ENCODE data around the gene TSHZ1. TPM values are rescaled to one million over a fixed set of nuclear protein-coding genes. Genes with fewer than 3 reads are reported as not detected.

Gene TSHZ1
- total RNA-seq, 2 experiments from 2014 or later = 12.7 to 13.9 TPM

GRCh38 chr18:75277610-75277928, 67.0 kb downstream of the TSHZ1 start:
- no peak for DNase-seq
- Mint-ChIP-seq H3K27me3 (no peaks in the 10 kb centered on the region), H3K36me3 (no peaks in the 10 kb centered on the region), H3K9me3 (no peaks in the 10 kb centered on the region), H3K4me1 (ENCODE audit: low read depth) (peaks cover 36% of the 10 kb centered on the region), H3K4me3 (no peak overlapping the region), H3K27ac (no peak overlapping the region)
- ChIA-PET POLR2A (no interaction called here), CTCF (no interaction called here)
- intact Hi-C loops (cut with micrococcal nuclease) = no loop called here

GRCh38 chr18:75279381-75279780, 68.8 kb downstream of the TSHZ1 start:
- intact Hi-C loops (cut with micrococcal nuclease) = no loop called here
- Mint-ChIP-seq H3K4me3 (no peak overlapping the region), H3K36me3 (peaks cover under 1% of the 10 kb centered on the region), H3K9me3 (no peaks in the 10 kb centered on the region), H3K4me1 (ENCODE audit: low read depth) (peaks cover 29% of the 10 kb centered on the region), H3K27me3 (no peaks in the 10 kb centered on the region), H3K27ac (no peak overlapping the region)
- DNase-seq = no peak
- ChIA-PET POLR2A (no interaction called here), CTCF (no interaction called here)

GRCh38 chr18:75280427-75281280, 70.1 kb downstream of the TSHZ1 start:
- H3K27me3 Mint-ChIP-seq = no peaks in the 10 kb centered on the region
- POLR2A ChIA-PET = no interaction called here

GRCh38 chr18:75282746-75283145, 72.1 kb downstream of the TSHZ1 start:
- peaks cover 10% of the 10 kb centered on the region for H3K4me1 Mint-ChIP-seq (ENCODE audit: low read depth)
- H3K27me3 Mint-ChIP-seq = no peaks in the 10 kb centered on the region
- no peak overlapping the region for H3K4me3 Mint-ChIP-seq
- ChIA-PET POLR2A (no interaction called here), CTCF (no interaction called here)
- no peak for DNase-seq
- intact Hi-C loops (cut with micrococcal nuclease) = no loop called here
- H3K36me3 Mint-ChIP-seq = peaks cover 26% of the 10 kb centered on the region
- H3K27ac Mint-ChIP-seq = no peak overlapping the region
- H3K9me3 Mint-ChIP-seq = no peaks in the 10 kb centered on the region

More at GRCh38 chr18:75280427-75281280, 70.1 kb downstream of the TSHZ1 start:
- Mint-ChIP-seq H3K4me3 (no peak overlapping the region), H3K36me3 (peaks cover 12% of the 10 kb centered on the region), H3K27ac (peak overlapping the region; percentile 35), H3K9me3 (no peaks in the 10 kb centered on the region), H3K4me1 (ENCODE audit: low read depth) (peaks cover 24% of the 10 kb centered on the region)
- intact Hi-C loops (cut with micrococcal nuclease) = no loop called here
- DNase-seq = no peak
- CTCF ChIA-PET = no interaction called here

- Mint-ChIP-seq H3K4me3 (no peak overlapping the region), H3K36me3 (peaks cover 28% of the 10 kb centered on the region), H3K27me3 (no peaks in the 10 kb centered on the region), H3K4me1 (ENCODE audit: low read depth) (peaks cover 7% of the 10 kb centered on the region), H3K27ac (no peak overlapping the region), H3K9me3 (no peaks in the 10 kb centered on the region)
- intact Hi-C loops (cut with micrococcal nuclease) = no loop called here
- DNase-seq = no peak
- ChIA-PET CTCF (no interaction called here), POLR2A (no interaction called here)
Observed at GRCh38 chr18:75283731-75284130, 73.1 kb downstream of the TSHZ1 start.

GRCh38 chr18:75284566-75284965, 74.0 kb downstream of the TSHZ1 start:
- Mint-ChIP-seq H3K4me1 (ENCODE audit: low read depth) (peaks cover 4% of the 10 kb centered on the region), H3K36me3 (peaks cover 30% of the 10 kb centered on the region), H3K27ac (no peak overlapping the region), H3K27me3 (no peaks in the 10 kb centered on the region), H3K9me3 (no peaks in the 10 kb centered on the region), H3K4me3 (no peak overlapping the region)
- intact Hi-C loops (cut with micrococcal nuclease) = no loop called here
- ChIA-PET CTCF (no interaction called here), POLR2A (no interaction called here)
- DNase-seq = no peak

GRCh38 chr18:75285876-75286275, 75.3 kb downstream of the TSHZ1 start:
- Mint-ChIP-seq H3K9me3 (no peaks in the 10 kb centered on the region), H3K27me3 (no peaks in the 10 kb centered on the region), H3K4me3 (no peak overlapping the region), H3K4me1 (ENCODE audit: low read depth) (no peaks in the 10 kb centered on the region), H3K36me3 (peaks cover 30% of the 10 kb centered on the region), H3K27ac (no peak overlapping the region)
- ChIA-PET CTCF (no interaction called here), POLR2A (no interaction called here)
- intact Hi-C loops (cut with micrococcal nuclease) = no loop called here
- DNase-seq = no peak

GRCh38 chr18:75287006-75287405, 76.4 kb downstream of the TSHZ1 start:
- intact Hi-C loops (cut with micrococcal nuclease) = no loop called here
- POLR2A ChIA-PET = no interaction called here
- Mint-ChIP-seq H3K36me3 (peaks cover 30% of the 10 kb centered on the region), H3K4me3 (no peak overlapping the region), H3K4me1 (ENCODE audit: low read depth) (no peaks in the 10 kb centered on the region), H3K27ac (no peak overlapping the region), H3K27me3 (no peaks in the 10 kb centered on the region), H3K9me3 (no peaks in the 10 kb centered on the region)
- CTCF ChIA-PET = no interaction called here
- DNase-seq = no peak

GRCh38 chr18:75287700-75288099, 77.1 kb downstream of the TSHZ1 start:
- Mint-ChIP-seq H3K27me3 (no peaks in the 10 kb centered on the region), H3K4me1 (ENCODE audit: low read depth) (no peaks in the 10 kb centered on the region), H3K4me3 (no peak overlapping the region), H3K36me3 (peaks cover 30% of the 10 kb centered on the region), H3K27ac (no peak overlapping the region), H3K9me3 (no peaks in the 10 kb centered on the region)
- ChIA-PET POLR2A (no interaction called here), CTCF (no interaction called here)
- intact Hi-C loops (cut with micrococcal nuclease) = no loop called here
- no peak for DNase-seq

- H3K36me3 Mint-ChIP-seq = peaks cover 26% of the 10 kb centered on the region
- ChIA-PET CTCF (no interaction called here), POLR2A (no interaction called here)
- no peak overlapping the region for H3K4me3 Mint-ChIP-seq
- no peaks in the 10 kb centered on the region for H3K27me3 Mint-ChIP-seq
- no peaks in the 10 kb centered on the region for H3K9me3 Mint-ChIP-seq
- no peak overlapping the region for H3K27ac Mint-ChIP-seq
- no peak for DNase-seq
- no peaks in the 10 kb centered on the region for H3K4me1 Mint-ChIP-seq (ENCODE audit: low read depth)
- intact Hi-C loops (cut with micrococcal nuclease) = no loop called here
Observed at GRCh38 chr18:75289761-75290160, 79.2 kb downstream of the TSHZ1 start.

GRCh38 chr18:75290737-75291358, 80.3 kb downstream of the TSHZ1 start:
- Mint-ChIP-seq H3K4me1 (ENCODE audit: low read depth) (no peaks in the 10 kb centered on the region), H3K27me3 (no peaks in the 10 kb centered on the region), H3K27ac (no peak overlapping the region), H3K4me3 (no peak overlapping the region), H3K36me3 (peaks cover 18% of the 10 kb centered on the region), H3K9me3 (no peaks in the 10 kb centered on the region)
- intact Hi-C loops (cut with micrococcal nuclease) = no loop called here
- CTCF ChIA-PET = no interaction called here
- no peak for DNase-seq
- POLR2A ChIA-PET = no interaction called here

GRCh38 chr18:75291460-75291859, 80.9 kb downstream of the TSHZ1 start:
- ChIA-PET CTCF (no interaction called here), POLR2A (no interaction called here)
- Mint-ChIP-seq H3K27me3 (no peaks in the 10 kb centered on the region), H3K9me3 (no peaks in the 10 kb centered on the region), H3K4me3 (no peak overlapping the region), H3K36me3 (peaks cover 12% of the 10 kb centered on the region), H3K27ac (no peak overlapping the region), H3K4me1 (ENCODE audit: low read depth) (no peaks in the 10 kb centered on the region)
- intact Hi-C loops (cut with micrococcal nuclease) = no loop called here
- DNase-seq = no peak

GRCh38 chr18:75293591-75293990, 83.0 kb downstream of the TSHZ1 start:
- no peaks in the 10 kb centered on the region for H3K4me1 Mint-ChIP-seq (ENCODE audit: low read depth)
- POLR2A ChIA-PET = no interaction called here
- DNase-seq = no peak
- H3K36me3 Mint-ChIP-seq = peaks cover 3% of the 10 kb centered on the region
- H3K27me3 Mint-ChIP-seq = no peaks in the 10 kb centered on the region
- intact Hi-C loops (cut with micrococcal nuclease) = no loop called here
- no peak overlapping the region for H3K4me3 Mint-ChIP-seq
- H3K27ac Mint-ChIP-seq = no peak overlapping the region
- CTCF ChIA-PET = no interaction called here
- no peaks in the 10 kb centered on the region for H3K9me3 Mint-ChIP-seq

Data from activated CD4-positive, alpha-beta memory T cell treated with anti-CD3 and anti-CD28 coated beads for 36 hours (primary cell).